NCI-H2196 treated with DMSO at 0.1 percent for 48 hours (cell line): ENCODE data around the gene PDZRN4.
"Not testable (repeated sequence)": the region's sequence is repeated elsewhere in the genome, so short reads cannot be mapped to it uniquely, and the experiment has no call there.

Experiments used
- DNase-seq: peaks from one replicate; lab custom pipeline; 2025; ENCODE audit not compliant: unreplicated experiment; lab: John Stamatoyannopoulos, UW

Gene PDZRN4

GRCh38 chr12:41504976-41505375 lies 316.9 kb downstream of the PDZRN4 start:
- DNase-seq, result no peak

DNA sequence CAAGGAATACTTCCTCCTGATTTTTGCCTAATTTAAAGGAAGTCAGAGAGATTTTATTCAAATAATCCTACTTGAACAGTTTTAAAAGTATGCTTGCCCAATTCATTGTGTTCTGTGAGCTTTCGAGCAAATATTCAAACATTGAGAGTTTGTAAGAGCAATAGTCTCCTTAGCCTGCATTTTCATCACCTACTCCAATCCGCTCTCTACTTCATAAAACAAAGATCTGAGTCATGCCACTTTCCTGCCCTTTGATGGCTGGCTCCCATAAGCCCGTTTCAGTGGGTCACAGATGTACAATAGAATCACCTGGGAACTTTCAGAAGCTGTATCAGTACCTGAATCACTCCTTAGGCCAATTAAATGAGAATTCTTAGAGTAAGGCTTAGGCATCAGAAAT lies 319.2 kb downstream of the PDZRN4 start:
- DNase-seq, result no peak

DNA sequence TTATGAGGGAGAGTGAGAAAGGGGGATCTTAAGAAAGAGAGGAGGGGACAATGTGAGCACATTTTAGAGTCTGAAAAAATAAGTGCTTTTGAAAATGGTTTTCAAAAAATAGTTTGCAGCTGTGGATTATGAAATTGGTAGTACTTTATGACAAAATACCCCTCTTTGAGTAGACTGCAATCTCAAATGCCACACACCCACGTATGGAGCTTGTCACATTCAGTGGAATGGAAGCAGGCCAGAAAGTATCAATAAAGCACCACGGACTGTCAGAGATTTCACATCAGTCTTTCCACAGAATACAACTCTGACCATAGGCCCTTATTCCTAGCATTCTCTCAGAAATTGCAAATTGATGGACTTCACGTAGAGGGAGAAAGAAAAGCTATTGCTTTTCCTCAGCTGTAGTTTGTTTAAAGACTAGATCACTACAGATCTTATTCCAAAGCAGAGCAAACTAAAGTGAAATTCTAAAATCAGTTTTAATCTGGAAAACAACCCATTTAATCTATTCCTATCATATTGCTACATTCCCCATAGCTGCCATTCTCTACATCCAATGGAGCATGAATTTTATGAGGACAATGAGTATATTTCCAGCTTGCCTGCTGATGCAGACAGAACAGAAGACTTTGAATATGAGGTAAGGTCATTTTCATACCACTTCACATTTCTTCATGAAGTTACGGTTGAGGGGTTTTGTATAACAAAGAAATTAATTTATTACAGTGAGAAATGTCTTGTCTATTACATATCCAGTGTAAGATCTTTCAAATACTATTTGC lies 321.3 kb downstream of the PDZRN4 start:
- DNase-seq, result no peak

GRCh38 chr12:41510470-41510869 lies 322.4 kb downstream of the PDZRN4 start:
- DNase-seq, result no peak

DNA sequence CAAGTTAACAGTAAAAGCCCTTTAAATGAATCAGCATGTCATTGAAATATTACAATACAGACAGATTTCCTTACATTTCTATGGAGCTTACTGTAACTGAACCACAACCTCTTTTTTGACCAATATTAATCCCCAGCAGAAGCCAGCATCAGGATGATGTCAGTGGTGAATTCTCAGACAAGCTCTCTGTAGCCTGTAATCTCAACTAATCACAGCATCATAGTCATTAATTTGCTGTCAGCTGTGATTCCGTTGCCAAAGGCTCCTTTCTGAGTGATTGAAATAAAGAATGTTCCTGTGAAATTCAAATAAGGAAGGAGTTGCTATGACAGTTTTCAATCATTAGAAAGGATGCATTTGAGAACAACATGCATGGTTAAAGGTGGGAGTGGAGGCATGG lies 323.1 kb downstream of the PDZRN4 start:
- no peak for DNase-seq

- no peak for DNase-seq
Observed at GRCh38 chr12:41512497-41512896, 324.4 kb downstream of the PDZRN4 start.

- DNase-seq, result no peak
Observed at GRCh38 chr12:41514021-41514777, 326.1 kb downstream of the PDZRN4 start.

GRCh38 chr12:41514907-41515306 lies 326.8 kb downstream of the PDZRN4 start:
- no peak for DNase-seq

GRCh38 chr12:41515953-41516352 lies 327.8 kb downstream of the PDZRN4 start:
- DNase-seq, result no peak

DNA sequence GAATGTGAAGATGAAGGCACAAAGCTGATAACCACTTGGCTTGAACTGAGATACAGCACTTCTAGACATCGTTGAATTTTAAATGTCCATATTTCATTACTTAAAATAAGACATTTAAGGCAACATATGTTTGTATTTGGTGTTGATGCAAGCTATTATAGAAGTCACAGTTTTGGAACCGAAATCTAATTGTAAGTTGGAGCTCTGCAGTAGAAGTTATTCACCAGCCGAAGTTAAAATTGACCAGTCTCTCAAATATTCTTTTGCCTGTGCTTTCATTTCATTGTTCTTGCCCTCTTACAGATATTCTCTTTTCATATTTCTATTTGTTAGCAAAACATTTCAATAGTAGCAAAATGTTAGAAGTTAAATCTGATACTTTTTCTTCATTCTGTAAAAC lies 332.7 kb downstream of the PDZRN4 start:
- DNase-seq, result no peak

DNA sequence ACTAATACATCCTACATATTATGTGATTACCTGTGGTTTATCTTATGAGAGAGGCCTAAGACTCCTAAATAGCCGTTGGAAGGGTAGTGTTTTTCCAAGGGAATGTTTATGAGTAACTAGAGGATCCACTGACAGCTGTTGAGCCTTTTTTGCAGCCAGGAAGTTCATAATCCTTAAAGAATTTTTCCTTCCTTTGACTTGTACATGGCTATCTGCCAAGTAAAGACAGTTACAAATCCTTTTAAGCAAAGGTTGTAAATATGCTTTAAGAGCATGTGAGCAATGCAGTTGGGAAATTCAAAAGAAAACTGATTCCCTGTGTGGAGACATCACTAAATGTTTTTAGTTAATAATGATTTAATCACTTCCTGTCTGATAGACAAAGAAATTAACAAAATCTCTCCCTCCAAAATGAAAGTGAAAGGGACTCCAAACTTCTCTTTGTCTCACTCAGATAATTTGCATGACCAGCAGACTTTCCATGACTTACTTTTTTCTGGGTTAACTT lies 333.8 kb downstream of the PDZRN4 start:
- no peak for DNase-seq

GRCh38 chr12:41527062-41527461 lies 338.9 kb downstream of the PDZRN4 start:
- no peak for DNase-seq

DNA sequence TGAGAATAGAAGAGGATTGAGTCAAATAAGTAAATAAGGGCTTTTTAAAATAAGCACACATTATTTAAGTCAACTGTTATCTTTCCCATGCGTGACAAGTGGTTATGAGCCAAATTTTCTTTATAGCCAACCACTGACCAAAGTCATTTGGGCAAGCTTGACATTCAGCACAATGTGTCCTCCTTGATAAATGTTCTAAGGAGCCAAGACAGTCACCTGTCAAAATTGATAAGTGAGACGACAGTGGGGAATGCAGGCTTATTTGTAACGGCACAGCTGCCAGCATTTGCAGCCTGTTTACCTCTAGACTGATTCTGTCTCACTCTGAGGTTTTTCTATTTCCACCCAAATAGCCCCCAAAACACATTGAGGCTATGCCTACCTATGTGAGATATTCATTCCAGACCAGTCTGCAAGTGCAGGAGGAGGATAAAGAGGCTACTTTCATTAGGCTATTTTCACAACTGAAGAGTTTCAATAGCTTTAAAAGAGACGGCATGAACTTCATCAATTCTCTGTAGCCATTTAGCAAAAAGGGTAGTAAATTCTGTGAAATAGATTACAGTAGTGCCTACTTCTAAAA lies 339.5 kb downstream of the PDZRN4 start:
- no peak for DNase-seq

GRCh38 chr12:41528874-41529273 lies 340.8 kb downstream of the PDZRN4 start:
- DNase-seq, result no peak

DNA sequence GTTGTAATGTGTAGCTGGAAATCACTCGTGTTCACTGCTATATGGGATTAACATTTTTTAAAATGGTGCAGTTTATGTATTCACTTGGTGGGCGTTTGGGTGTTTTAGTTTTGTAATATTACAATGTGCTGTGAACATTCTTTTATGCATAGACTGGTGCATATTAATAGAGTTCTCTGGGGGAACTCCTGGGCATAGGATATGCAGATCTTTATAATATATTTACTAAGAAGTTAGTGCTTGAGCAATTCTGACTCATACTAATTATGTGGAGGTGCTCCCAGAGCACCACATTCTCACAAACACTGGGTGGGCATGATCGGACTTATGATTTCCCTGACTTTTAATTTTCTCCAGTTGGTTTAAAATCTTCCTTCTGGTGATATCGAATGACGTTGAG lies 342.3 kb downstream of the PDZRN4 start:
- no peak for DNase-seq

- no peak for DNase-seq
Observed at GRCh38 chr12:41531147-41531829, 343.2 kb downstream of the PDZRN4 start.

DNA sequence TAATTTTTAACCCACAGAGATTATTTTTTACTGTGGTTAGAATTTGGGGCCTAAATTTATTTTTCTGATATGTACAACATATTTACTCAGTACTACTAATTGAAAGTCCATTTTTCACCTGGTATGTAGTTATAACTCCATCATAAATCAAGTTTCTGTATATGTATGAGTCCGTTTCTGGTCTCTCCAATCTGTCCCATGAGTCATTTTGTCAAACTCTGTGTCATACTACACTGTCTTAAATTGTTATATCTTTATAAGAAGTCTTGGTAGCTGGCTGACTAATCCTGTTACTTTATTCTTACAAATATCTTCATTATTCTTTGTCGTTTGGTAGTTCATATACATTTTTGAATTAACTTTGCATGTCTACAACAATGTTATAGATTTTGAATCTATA lies 344.0 kb downstream of the PDZRN4 start:
- no peak for DNase-seq

GRCh38 chr12:41536813-41537490 lies 348.8 kb downstream of the PDZRN4 start:
- no peak for DNase-seq

DNA sequence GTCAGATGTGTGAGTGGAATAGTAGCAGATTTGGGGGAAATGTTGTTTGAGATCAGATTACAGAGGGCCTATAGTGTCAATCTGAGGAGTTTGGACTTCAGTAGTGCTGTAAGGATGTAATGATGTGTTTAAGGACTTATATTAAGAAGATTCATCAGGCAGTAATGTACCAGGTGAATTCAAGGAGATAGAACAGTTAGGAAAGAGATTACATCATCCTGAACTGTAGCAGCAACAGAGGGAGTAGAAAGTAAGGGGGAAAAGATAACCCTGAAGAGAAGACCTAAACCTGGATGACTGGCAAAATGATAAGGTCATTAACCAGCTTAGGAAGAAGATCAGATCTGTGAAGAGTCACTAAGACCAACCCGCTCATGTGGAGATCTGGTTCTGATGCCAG lies 349.4 kb downstream of the PDZRN4 start:
- DNase-seq, result no peak

DNA sequence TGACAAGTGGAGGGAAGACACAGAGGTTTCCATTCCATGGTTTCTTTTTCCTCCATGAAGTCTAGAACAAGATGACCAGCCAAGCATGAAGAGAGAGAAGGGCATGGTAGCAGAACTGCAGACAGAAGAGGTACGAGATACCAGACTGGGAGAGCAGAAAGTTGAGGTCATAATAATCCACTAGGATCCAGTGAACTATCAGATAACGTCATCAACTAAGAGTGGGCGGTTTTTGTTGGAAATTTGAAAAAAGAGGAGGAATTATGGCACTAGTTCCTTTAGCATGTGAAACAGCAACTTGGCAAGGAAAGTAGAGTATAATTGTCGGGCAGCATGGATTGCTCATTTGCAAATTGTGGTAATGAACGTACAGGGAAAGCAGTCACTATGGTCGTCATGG lies 357.6 kb downstream of the PDZRN4 start:
- no peak for DNase-seq

GRCh38 chr12:41547071-41547470 lies 359.0 kb downstream of the PDZRN4 start:
- DNase-seq, result not testable (repeated sequence)
